Muscle layer of colon (tissue), 2 donors: ENCODE data around the gene SORCS2.

Experiments used
- H3K27ac ChIP-seq: one replicate; pipeline ENCODE4 v1.7.0; 2013; ENCODE audit warnings: low read depth, mild to moderate bottlenecking, low read length, moderate library complexity
- H3K27me3 ChIP-seq, 2 donors: one replicate each; pipeline ENCODE4 v1.7.0; 2013; ENCODE audit warnings: low read length in 2 of 2, mild to moderate bottlenecking in 2 of 2; ENCODE audit not compliant: insufficient read depth in 2 of 2, control insufficient read depth in 1 of 2
- H3K36me3 ChIP-seq: one replicate; pipeline ENCODE4 v1.7.0; 2013; ENCODE audit warnings: mild to moderate bottlenecking, low read length; ENCODE audit not compliant: insufficient read depth
- H3K4me1 ChIP-seq: one replicate; pipeline ENCODE4 v1.7.0; 2013; ENCODE audit warnings: mild to moderate bottlenecking, low read length; ENCODE audit not compliant: insufficient read depth
- H3K4me3 ChIP-seq, 2 donors: one replicate each; pipeline ENCODE4 v1.7.0; 2013; ENCODE audit warnings: low read length in 2 of 2, low read depth in 1 of 2, mild to moderate bottlenecking in 1 of 2, moderate library complexity in 1 of 2
- H3K9ac ChIP-seq: one replicate; pipeline ENCODE4 v1.7.0; 2013; ENCODE audit warnings: low read length
- H3K9me3 ChIP-seq: one replicate; pipeline ENCODE4 v1.7.0; 2013; ENCODE audit warnings: mild to moderate bottlenecking, low read length
- donor health status: abdominal sarcoma.
- donor health status: Adenocarcinoma of cecum.

SORCS2 gene

GRCh38 chr4:7278071-7278765 is 85.9 kb downstream of the SORCS2 start:
- H3K9me3 ChIP-seq, result no peaks in the 10 kb centered on the region
- no peaks in the 10 kb centered on the region for H3K27me3 ChIP-seq
- no peak overlapping the region for H3K4me3 ChIP-seq
- H3K36me3 ChIP-seq, result no peaks in the 10 kb centered on the region
- no peak overlapping the region for H3K27ac ChIP-seq
- H3K9ac ChIP-seq, result no peak overlapping the region
- peaks cover 5% of the 10 kb centered on the region for H3K4me1 ChIP-seq

GRCh38 chr4:7278981-7279380 is 86.6 kb downstream of the SORCS2 start:
- no peaks in the 10 kb centered on the region for H3K36me3 ChIP-seq
- H3K27me3 ChIP-seq, result no peaks in the 10 kb centered on the region
- no peaks in the 10 kb centered on the region for H3K9me3 ChIP-seq
- no peak overlapping the region for H3K4me3 ChIP-seq
- H3K9ac ChIP-seq, result no peak overlapping the region
- peaks cover 5% of the 10 kb centered on the region for H3K4me1 ChIP-seq
- H3K27ac ChIP-seq, result no peak overlapping the region

GRCh38 chr4:7279902-7280301 is 87.6 kb downstream of the SORCS2 start:
- no peak overlapping the region for H3K27ac ChIP-seq
- H3K4me1 ChIP-seq, result peaks cover 5% of the 10 kb centered on the region
- H3K4me3 ChIP-seq, result no peak overlapping the region
- H3K36me3 ChIP-seq, result no peaks in the 10 kb centered on the region
- H3K9ac ChIP-seq, result no peak overlapping the region
- no peaks in the 10 kb centered on the region for H3K9me3 ChIP-seq
- H3K27me3 ChIP-seq, result no peaks in the 10 kb centered on the region

DNA sequence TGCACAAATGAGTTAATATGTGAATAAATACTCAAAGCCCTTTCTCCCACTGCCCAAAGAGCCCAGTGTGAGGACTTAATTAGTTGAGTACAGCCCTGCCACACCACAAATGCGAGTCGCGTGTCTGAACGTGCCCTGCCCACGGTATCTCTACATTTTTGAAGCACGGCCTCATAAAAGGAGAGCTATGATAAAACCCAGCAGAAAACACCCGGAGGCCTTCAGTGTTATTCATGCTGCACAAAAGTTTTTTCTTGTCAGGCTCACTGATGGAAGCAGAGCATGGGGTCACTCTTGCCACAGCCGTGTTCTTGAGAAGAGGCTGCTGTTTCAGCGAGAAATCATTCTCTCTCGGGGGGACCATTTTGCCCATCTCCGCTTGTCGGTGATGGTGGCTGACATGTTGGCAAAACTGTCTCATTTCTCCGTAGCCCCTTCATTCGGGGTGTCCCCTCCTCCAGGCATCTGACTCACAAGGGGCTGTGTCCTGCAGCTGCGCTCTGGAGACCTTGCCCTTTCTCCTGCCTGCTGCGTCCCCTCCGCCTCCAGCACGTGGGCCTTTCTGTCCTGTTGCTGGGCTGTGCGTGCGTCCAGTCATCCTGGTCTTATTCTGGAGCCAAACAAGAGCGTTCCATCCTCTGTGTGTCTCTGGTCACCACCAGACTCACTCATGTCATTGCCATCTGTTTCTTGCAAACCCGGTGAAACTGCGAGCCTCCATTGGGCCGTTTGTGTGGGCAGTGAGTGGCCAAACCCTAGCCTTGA is 88.8 kb downstream of the SORCS2 start:
- Histone ChIP-seq H3K27ac (no peak overlapping the region), H3K36me3 (no peaks in the 10 kb centered on the region), H3K27me3 (no peaks in the 10 kb centered on the region)

GRCh38 chr4:7281691-7282665 is 89.6 kb downstream of the SORCS2 start:
- no peaks in the 10 kb centered on the region for H3K36me3 ChIP-seq

More for the DNA sequence above, 88.8 kb downstream of the SORCS2 start:
- peaks cover 14% of the 10 kb centered on the region for H3K4me1 ChIP-seq
- no peaks in the 10 kb centered on the region for H3K9me3 ChIP-seq
- H3K9ac ChIP-seq, result no peak overlapping the region
- H3K4me3 ChIP-seq, result no peak overlapping the region

DNA sequence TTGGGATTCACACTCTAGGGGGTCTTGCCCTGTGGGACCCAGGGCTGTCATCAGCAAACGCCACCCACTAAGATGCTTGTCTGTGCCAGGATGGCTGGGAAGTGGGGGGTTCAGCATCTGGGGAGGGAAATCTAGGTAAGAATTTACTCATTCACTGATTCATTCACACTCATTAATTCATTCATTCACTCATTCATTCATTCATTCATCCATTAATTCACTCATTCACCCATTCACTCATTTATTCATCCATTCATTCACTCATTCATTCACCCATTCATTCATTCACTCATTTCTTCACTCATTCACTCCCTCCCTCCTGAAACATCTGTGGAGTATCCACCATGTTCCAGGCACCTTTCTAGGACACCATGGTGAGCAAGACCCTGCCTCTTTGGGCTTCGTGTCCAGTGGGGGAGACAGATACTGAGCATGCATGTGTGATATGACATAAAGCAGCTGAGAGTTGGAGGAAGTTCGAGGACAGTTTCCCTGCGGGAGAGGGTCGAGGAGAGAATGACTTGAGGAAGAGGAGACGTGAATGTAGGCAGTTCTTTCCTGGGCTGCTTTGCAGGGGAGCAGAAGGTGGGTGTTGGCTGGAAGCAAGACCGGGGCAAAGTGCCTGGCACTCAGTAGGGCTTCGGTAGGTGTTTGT is 90.6 kb downstream of the SORCS2 start:
- Histone ChIP-seq H3K27ac (no peak overlapping the region), H3K27me3 (no peaks in the 10 kb centered on the region), H3K36me3 (no peaks in the 10 kb centered on the region), H3K9ac (no peak overlapping the region), H3K9me3 (no peaks in the 10 kb centered on the region), H3K4me1 (peaks cover 22% of the 10 kb centered on the region), H3K4me3 (no peak overlapping the region)

More at GRCh38 chr4:7281691-7282665, 89.6 kb downstream of the SORCS2 start:
- no peaks in the 10 kb centered on the region for H3K27me3 ChIP-seq
- H3K4me1 ChIP-seq, result peaks cover 19% of the 10 kb centered on the region
- no peak overlapping the region for H3K4me3 ChIP-seq
- H3K9me3 ChIP-seq, result no peaks in the 10 kb centered on the region
- H3K27ac ChIP-seq, result no peak overlapping the region
- H3K9ac ChIP-seq, result no peak overlapping the region

DNA sequence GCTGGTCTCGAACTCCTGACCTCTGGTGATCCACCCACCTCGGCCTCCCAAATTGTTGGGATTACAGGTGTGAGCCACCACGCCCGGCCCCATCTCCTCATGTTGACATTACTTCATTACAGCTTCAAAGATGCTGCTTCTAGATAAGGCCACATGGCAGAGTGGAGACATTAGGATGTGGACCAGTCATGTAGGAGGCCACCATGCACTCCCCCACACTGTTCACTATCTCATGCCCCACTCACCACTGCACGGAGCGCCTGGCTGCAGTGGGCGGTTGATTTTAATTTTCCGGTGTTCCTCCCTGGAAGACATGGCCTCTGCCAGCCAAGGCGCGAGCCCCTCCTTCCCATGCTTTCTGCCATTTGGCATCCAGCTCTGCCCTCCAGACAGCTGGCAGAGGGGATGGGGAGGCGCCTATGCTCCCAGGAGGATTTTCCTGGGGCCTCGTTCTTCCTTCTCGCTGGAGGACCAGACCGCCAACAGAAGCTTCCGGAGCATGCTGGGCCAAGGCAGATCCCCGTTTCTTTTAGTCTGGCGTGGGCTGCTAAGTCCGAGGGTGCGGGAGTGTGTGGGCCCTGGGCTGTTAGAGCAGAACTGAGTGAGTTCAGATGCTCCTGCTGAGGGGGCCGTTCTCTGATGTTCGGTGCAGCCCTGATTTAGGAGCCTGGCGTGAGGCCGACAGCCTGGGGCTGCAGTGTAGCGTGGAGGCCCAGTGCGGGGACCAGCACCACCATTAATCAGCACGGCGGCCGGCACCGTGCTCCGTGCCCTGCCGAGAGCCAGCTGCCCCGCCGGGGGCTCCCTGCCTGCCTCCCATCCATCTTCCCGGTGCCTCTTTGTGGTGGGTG is 93.1 kb downstream of the SORCS2 start:
- H3K27me3 ChIP-seq, result no peaks in the 10 kb centered on the region
- peak overlapping the region; percentile 11 to 21 for H3K4me3 ChIP-seq
- no peaks in the 10 kb centered on the region for H3K9me3 ChIP-seq
- peak overlapping the region; percentile 40 for H3K27ac ChIP-seq
- H3K4me1 ChIP-seq, result peaks cover 26% of the 10 kb centered on the region
- no peak overlapping the region for H3K9ac ChIP-seq
- H3K36me3 ChIP-seq, result no peaks in the 10 kb centered on the region

GRCh38 chr4:7286170-7286569 is 93.8 kb downstream of the SORCS2 start:
- Histone ChIP-seq H3K9me3 (no peaks in the 10 kb centered on the region), H3K36me3 (no peaks in the 10 kb centered on the region), H3K4me1 (peaks cover 30% of the 10 kb centered on the region), H3K4me3 (peak overlapping the region; percentile 11 to 21), H3K27ac (peak overlapping the region; percentile 40), H3K9ac (peak overlapping the region; percentile 14), H3K27me3 (no peaks in the 10 kb centered on the region)

GRCh38 chr4:7286798-7287197 is 94.5 kb downstream of the SORCS2 start:
- Histone ChIP-seq H3K27me3 (no peaks in the 10 kb centered on the region), H3K9ac (no peak overlapping the region), H3K36me3 (no peaks in the 10 kb centered on the region), H3K4me1 (peaks cover 37% of the 10 kb centered on the region), H3K27ac (peak overlapping the region; percentile 40), H3K9me3 (no peaks in the 10 kb centered on the region), H3K4me3 (no peak overlapping the region)

- Histone ChIP-seq H3K27me3 (no peaks in the 10 kb centered on the region), H3K27ac (no peak overlapping the region), H3K4me3 (no peak overlapping the region), H3K9me3 (no peaks in the 10 kb centered on the region), H3K9ac (no peak overlapping the region), H3K36me3 (no peaks in the 10 kb centered on the region), H3K4me1 (peaks cover 38% of the 10 kb centered on the region)
Observed at GRCh38 chr4:7287274-7287917, 95.1 kb downstream of the SORCS2 start.
